GM19372 (cell line): ENCODE results near the gene RPS24.
A peak's percentile ranks its signal among the peaks of the same experiment; 100 is the strongest.
"Not testable (repeated sequence)": the region's sequence is repeated elsewhere in the genome, so short reads cannot be mapped to it uniquely, and the experiment has no call there.

Experiments used
- ATAC-seq: cut with Tn5 transposase; IDR thresholded peaks from one replicate; pipeline ENCODE4 v1.9.1; 2021; ENCODE audit warnings: mild to moderate bottlenecking, low read depth, moderate library complexity; ENCODE audit not compliant: unreplicated experiment

Gene RPS24

DNA sequence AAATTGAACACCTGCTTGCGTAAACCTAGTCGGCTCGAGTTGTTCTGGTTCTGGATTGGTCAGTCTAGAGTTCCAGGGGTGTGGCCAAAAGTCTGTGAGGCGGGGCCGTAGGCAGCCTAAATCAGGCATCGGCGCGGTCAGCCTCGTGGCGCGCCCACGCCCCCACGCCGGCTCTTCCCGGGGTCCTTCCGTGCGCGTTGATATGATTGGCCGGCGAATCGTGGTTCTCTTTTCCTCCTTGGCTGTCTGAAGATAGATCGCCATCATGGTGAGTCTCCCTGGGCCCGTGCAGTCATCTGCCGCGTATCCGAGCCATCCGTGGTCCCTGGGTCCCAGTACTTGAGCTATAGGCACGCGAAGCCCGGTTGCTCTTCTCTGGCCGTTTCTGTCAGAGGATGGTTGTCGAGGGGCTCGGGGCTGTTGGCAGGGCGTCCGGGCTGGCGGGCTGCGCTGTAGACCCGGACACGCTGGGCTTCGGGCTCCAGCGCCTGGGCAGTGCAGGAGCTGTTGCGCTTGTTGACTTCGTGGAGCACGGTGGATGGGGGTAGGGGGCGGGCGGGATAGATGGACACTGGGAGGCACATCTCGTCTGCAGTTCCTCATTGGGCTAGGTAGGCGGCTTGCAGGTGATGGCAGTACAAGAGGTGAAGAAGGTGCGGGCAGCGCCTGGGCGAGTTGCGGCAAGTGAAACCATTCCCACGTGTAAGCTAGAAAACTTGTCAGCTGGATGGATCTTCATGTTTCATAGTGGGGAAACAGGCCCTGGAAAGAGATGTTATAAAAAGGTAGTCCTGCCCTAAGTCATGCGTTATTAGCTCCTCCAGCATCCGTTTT lies at the start of gene RPS24:
TSS of gene RPS24 (plus strand) at position 227 of the 834 bp plus-strand sequence. CDS start at position 266, 39 bp downstream.
- peak; percentile 66 for ATAC-seq

- ATAC-seq: no peak
These were observed 48.7 kb upstream of the RPS24 start for GRCh38 chr10:77984986-77985385.

DNA sequence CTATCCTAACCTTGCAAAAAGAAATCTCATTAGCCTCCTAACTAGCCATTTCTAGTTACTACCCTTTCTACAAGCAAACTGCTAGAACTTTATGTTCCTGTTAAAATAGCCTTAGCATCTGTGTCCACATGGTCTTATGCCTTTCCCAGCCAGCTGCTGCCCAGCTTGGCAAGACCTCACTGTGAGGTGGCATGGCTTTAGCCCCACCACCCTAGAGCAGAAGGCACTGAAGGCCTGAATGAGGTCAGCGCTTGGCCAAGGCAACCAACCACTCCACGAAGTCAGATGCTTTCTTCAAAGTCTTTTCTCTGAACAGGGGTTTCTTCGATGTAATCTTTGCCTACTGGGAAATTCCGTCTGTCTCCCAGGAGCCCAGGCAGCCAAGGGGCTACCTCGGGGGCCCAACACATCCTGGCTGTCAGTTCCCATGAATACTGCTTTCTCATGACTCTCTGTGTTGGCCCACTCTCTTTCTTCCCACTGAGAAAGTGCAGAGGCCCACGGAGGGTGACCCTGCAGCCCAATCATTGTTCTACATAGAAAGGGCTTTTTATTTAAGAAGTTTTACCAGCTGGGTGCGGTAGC lies 45.9 kb upstream of the RPS24 start:
- no peak for ATAC-seq

GRCh38 chr10:77989081-77989724 lies 44.5 kb upstream of the RPS24 start:
- ATAC-seq: no peak

DNA sequence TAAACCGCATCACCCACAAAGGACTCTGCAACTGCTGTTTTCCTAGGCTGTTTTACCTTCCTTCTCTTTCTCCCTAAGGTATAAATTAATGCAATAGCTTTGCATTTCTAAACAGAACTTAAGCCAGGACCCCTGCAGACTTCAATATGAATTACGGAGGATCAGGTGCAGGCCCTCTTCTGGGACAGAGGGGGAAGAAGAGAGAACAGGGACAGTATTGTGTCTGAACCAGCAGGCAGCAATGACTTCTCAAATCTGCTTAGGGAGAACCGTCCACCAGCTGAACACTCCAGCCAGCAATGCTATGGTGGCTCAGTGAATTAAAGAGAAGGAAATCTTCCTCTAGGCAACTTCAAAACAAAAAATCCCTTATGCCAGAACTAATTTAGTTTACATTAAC lies 40.0 kb upstream of the RPS24 start:
- ATAC-seq: no peak

GRCh38 chr10:77998780-77999179 lies 34.9 kb upstream of the RPS24 start:
- ATAC-seq: not testable (repeated sequence)

DNA sequence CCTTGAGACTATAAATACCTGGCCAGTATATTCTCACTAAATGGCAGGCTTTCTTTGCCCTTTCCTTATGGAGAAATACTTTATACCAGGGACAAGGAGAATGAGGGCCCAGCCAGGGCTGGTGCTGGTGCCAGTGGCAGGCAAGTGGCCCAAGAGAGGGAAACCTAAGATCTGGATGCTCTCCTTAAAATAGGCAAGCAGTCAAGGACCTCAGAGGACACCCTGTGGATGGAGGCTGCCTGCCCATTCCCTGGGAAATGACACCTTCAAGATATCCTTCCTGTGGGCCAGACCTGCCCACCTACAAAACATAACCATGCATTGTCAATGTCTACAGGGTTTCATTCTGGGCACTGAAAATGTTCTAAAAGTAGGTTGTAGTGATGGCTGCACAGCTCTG lies 33.5 kb upstream of the RPS24 start:
- ATAC-seq: no peak

- ATAC-seq: no peak
These were observed 32.6 kb upstream of the RPS24 start for GRCh38 chr10:78000956-78001472.

DNA sequence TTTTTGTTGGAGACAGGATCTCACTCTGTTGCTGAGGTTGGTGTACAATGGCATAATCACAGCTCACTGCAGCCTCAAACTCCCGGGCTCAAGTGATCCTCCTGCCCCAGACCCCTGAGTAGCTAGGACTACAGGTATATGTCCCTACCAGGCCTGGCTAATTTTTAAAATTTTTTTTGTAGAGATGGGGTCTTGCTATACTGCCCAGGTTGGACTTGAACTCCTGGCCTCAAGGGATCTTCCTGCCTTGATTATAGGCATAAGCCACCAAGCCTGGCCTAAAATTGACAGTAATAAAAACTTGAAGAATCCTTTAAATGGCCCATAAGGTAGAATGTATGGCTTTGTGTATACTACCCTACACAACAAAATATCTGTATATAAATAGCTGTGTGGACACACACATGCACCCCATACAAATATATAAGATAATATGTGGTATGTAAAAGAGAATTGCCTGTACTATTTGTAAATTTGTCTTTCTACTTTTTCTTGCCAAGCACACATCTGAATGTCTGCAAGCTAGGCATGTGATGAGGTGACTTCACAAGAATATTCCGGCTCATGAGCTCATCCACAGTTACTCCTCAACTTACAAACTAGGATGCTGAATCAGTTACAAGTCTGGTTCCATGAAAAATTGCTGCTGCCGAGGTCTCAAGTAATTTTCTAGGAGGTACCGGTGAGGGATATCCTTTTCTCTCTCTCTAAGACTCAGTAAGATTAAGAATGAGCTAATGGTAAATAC lies 30.9 kb upstream of the RPS24 start:
- ATAC-seq: no peak

GRCh38 chr10:78004215-78005026 lies 29.2 kb upstream of the RPS24 start:
- ATAC-seq: no peak

GRCh38 chr10:78007172-78007571 lies 26.5 kb upstream of the RPS24 start:
- no peak for ATAC-seq

DNA sequence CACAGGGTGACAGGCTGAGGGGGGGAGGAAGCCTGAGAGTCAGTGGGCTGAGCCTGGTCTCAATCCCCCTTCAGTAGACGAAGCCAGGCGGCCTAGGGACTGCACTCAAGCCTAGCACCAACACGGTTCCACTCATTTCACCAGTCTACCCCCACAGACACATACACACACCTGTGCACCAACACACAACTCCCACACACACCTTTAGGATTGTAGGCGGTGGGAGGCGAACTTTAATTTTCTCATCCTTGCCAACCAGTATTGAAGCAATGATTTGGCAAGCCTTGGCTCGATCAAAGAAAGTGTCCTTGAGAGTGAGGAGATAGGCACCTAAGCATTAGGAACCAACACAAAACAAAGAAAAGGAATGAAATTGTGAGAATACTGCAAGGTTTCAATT lies 24.0 kb upstream of the RPS24 start:
- no peak for ATAC-seq

GRCh38 chr10:78010278-78010677 lies 23.4 kb upstream of the RPS24 start:
- no peak for ATAC-seq

DNA sequence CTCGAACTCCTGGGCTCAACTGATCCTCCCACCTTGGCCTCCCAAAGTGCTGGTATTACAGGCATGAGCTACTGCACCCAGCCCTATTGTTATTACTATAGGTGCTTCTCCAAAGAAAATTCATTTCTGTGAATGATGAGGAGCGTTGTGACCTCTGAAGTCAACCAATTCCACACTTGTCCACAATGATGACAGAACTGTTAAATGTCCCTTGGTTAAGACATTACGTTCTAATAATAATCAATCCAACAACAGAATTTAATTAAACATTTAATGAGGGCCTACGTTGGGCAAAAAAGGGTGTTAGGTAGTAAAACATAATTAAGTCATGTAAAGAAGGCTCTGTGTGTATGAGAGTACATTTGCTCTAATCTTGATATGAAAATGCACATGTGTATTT lies 22.6 kb upstream of the RPS24 start:
- ATAC-seq: no peak

- no peak for ATAC-seq
These were observed 20.1 kb upstream of the RPS24 start for GRCh38 chr10:78013564-78013963.

GRCh38 chr10:78015546-78015945 lies 18.1 kb upstream of the RPS24 start:
- ATAC-seq: no peak

DNA sequence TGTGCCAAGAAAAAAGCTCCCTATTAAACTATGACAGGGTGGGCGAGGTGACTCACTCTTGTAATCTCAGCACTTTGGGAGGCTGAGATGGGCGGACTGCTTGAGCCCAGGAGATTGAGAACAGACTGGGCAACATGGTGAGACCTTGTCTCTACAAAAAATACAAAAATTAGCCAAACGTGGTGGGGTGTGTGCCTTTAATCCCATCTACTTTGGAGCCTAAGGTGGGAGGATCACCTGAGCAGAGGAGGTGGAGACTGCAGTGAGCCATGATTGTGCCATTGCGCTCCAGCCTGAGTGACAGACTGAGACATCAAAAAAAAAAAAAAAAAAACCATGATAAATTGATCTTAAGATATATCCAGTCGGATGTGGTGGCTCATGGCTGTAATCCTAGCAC lies 15.8 kb upstream of the RPS24 start:
- ATAC-seq: no peak

DNA sequence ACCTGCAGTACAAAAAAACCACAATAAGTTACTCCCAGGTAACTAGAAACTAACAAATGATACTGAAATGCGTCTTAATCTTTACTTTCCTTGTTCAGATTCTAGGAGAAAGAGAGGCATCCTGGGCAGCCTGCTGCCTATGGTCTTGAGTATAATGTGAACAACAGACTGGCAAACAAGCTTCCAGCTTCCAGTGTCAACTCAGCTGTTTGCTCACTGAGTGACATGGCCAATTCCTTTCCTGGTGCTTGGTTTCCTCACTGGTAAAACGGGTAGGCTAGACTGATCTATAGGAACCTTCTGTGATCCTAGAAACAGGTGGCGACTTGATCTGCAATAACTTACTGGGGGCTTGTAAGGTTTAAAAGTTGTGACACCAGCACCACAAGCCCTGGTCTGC lies 14.4 kb upstream of the RPS24 start:
- ATAC-seq: no peak

DNA sequence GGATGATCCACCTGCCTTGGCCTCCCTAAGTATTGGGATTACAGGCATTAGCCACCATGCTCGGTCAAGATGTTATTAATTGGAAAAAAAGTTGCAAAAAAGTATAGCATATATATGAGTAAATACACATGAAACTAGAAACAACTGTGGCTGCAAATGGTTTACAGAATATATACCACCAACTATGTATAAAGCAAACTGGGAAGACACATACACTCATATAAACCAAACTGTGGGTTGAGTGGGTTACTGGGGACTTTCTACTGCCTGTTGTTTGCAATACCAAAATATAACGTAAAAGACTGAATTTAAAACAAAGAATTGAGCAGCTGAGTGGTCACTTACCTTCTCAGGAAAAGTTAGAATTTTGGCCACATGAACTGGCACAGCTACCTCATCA lies 12.5 kb upstream of the RPS24 start:
- no peak for ATAC-seq

- ATAC-seq: no peak
These were observed 9.9 kb upstream of the RPS24 start for GRCh38 chr10:78023741-78024140.
